ENCODE results near the gene CEP128.

GRCh38 chr14:80567905-80568536, 373.5 kb downstream of the CEP128 start:
- no peak for TF ChIP-seq RAD21 (IDR thresholded peaks at IDR 0.05; ENCODE audit: low read depth)
- TF ChIP-seq EGR1 (IDR thresholded peaks at IDR 0.05; ENCODE audit: low read depth): 0 out of 2 replicates have a peak, but pooled peaks have one; percentile 34

Data from HCT116 (cell line).